OCI-M2 (cell line): ENCODE results near the gene DERA.
"Not testable (repeated sequence)": the region's sequence is repeated elsewhere in the genome, so short reads cannot be mapped to it uniquely, and the experiment has no call there.

Experiments
- DNase-seq: peaks from one replicate; lab custom pipeline; 2025; ENCODE audit not compliant: unreplicated experiment; lab: John Stamatoyannopoulos, UW

The DERA gene

DNA sequence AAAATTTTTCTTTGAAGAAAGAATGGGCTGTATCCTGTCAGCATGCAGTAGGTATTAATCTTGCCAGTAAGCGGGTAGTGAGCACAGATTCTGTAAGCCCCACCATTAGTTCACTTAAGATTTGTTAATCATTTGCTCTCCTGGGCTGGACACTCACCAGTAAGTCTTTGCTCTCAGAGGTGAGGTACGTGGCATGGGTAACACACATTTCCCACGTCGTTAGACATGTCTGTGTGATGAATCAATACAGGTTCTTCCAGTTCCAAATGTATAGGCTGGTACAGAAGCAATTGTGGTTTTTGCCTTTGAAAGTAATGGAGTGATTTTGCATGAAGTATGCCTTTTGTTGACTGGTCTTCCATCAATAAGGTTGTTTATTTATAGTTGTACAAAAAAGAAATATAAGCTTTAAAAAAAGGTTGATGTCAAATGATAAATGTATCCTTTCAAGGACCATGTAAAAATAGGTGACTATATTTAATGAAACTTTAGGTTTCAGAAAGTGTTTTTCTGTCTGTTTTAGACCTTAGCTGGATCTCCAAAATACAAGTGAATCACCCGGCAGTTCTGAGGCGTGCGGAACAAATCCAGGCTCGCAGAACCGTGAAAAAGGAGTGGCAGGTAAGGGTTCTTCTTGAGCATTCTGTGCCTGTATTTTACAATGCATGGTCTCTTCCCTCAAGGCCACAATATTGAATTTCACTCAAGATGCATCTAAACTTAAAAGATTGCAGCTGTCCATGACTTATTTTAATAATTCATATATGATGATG lies 45.5 kb downstream of the DERA start:
- DNase-seq: no peak

DNA sequence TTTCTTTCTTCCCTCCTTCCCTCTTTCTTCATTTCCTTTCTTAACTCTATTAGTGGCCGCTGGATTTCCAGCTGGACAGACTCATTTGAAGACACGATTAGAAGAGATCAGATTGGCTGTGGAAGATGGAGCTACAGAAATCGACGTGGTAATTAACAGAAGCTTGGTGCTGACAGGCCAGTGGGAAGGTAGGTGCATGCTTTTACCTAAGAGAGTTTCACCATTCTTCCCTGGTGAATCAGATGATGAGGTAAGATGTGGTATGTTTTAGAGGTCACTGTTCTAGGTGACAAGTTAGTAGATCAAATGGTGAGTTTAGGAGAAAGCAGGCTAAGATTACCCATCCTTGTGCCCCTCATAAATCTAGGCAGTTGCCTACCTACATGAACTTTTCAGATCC lies 51.6 kb downstream of the DERA start:
- no peak for DNase-seq

DNA sequence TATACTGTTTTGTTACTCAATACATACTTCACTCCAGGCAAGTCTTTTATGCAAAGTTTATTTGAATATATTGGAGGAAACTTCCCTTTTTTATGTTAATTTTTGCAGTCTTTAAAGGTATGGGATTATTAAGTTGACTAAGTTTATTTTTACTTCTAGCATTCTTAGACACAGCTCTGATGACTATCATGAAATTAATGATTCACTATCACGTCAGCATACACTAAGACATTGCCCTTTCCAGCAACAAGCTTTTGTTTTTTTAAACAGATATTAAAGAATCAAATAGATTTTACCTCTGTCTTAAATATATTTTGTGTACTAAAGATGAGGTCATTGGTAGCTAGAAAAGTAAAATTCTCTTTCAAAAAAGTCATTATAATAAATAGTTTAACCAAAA lies 52.1 kb downstream of the DERA start:
- DNase-seq: no peak

DNA sequence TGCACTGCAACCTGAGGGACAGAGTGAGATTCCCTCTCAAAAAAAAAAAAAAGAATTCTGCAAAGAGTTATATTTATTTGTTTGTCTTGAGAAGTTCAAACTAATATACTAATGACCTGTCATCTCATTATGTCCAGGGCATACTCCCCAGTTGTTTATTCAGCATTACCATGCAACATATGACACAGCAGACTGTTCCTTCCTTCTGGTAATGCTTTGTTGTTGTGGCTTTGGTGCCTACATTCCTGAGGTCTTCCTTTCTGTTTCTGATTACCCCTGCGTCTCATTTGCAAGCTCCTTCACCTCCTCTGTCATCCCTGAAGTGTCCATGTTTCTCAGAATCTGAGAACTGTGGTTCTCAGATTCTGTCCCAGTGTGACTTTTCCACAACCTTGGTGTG lies 55.3 kb downstream of the DERA start:
- no peak for DNase-seq

GRCh38 chr12:15967053-15967452 lies 55.9 kb downstream of the DERA start:
- not testable (repeated sequence) for DNase-seq

DNA sequence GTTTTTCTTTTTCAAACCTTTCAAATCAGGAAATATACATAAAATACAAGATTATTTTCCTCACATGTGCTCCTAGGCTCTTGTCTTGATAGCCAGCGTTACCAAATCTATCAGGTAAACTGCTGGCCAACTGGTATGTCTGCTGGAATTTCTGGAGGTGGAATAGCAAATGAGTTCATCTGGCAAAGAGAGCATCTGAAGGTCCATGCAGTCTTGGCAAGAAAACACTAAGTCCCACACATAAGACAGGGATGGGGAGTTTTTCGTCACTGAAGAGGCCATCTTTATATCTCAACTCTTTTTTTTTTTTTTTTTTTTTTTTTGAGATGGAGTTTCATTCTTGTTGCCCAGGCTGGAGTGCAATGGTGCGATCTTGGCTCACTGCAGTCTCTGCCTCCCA lies 60.1 kb downstream of the DERA start:
- no peak for DNase-seq

GRCh38 chr12:15972894-15973293 lies 61.8 kb downstream of the DERA start:
- DNase-seq: no peak

DNA sequence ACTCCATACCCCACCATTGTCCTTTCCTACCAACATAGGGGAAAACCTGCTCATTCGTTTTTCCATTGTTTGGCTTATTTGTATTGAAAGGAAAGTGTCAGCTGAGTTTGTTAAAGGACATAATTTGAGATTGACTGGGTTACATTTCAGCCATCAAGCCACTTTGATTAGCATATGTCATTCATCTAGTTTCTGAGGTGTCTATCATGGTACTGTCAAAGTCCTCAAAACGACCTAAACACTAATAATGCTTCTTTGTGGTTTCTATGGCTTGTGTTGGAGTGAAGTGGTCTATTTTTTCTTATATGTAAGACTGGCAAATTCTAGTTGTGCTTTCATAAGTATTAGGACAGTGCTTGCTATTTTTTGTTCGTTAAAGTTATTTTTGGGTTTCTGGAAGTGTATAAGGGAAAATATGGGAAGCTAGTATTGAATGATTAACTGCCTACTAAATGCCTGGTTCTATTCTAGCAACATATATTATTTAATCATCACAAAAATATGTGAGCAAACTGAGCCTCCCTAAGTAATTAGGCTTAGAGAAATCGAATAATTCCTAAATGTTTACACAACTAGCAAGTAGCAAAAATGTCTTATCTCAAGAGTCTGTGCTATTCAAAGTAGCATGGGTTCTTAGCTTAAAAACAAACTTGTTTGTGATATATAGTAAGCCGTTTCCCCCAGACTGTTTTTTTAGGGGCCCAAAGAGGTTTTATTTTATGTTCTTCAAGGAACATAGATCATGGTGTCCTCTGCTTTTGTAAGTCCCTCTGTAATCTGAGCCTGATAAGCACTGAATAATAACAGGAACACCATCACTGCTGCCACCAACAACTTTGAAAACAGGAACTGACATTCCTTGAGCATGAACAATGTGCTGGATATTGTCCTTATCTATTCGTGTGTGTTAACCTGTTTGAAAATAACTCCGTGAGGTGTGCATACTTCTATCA lies 67.1 kb downstream of the DERA start:
- DNase-seq: no peak

GRCh38 chr12:15979096-15980092 lies 68.3 kb downstream of the DERA start:
- DNase-seq: no peak

- no peak for DNase-seq
Measured at GRCh38 chr12:15982071-15982470, 70.9 kb downstream of the DERA start.

GRCh38 chr12:15982471-15982870 lies 71.3 kb downstream of the DERA start:
- no peak for DNase-seq

DNA sequence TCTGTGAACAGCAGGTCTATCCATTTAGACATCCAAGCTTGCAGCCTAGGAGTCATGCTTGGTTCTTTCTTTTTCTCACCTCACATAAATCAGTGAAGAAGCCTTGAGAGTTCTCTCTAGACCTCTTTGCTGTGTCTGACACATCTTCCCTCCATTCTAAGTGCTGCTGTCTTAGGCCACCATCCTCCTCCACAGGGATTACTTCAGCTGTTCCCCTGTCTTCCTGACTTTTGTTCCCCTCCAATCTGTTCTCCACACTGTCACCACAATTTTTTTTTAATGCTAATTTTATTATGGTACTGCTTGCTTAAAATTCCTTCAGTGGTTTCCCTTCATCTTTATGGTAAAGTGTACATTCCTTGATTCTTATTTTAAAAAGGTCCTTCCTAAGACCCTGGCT lies 71.8 kb downstream of the DERA start:
- no peak for DNase-seq

DNA sequence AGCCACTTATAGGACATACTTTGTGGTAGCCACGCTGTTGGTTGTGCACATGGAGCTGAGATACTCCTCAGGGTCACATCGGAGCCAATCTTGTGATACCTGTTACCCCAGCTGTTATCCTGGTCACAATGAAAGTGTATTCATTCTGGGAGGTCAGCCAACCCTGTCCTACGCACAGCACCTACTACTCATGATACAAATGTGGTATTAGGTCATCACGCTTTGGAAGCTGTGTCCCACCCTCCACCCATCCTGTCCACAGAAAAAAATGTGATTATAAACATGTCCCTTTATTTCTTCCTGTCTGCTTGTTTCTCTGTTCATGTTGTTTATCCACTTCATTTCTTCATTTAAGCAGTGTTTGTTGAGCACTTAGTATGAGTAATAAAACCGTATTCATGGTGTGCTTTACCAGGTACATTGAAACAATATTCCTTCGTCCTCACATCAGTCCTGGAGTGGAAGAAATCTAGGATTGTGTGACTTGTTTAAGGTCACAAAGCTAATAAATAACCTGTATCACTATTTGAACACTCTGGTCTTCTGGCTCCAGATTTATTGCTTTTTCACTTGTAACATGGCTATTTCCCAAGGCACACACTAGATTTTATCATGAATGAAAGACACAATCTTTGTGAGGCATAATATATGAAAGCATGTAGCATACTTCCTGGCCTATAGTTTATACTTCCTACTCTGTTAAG lies 73.1 kb downstream of the DERA start:
- no peak for DNase-seq

GRCh38 chr12:15984963-15985362 lies 73.8 kb downstream of the DERA start:
- no peak for DNase-seq

GRCh38 chr12:15987696-15988095 lies 76.6 kb downstream of the DERA start:
- no peak for DNase-seq

- DNase-seq: no peak
Measured at GRCh38 chr12:15988983-15989755, 78.0 kb downstream of the DERA start.

GRCh38 chr12:15995801-15996200 lies 84.7 kb downstream of the DERA start:
- no peak for DNase-seq

GRCh38 chr12:15996254-15996653 lies 85.1 kb downstream of the DERA start:
- no peak for DNase-seq

- DNase-seq: no peak
Measured at GRCh38 chr12:15996948-15997347, 85.8 kb downstream of the DERA start.

GRCh38 chr12:15997910-15998309 lies 86.8 kb downstream of the DERA start:
- DNase-seq: no peak
